Stimulated activated CD4-positive, alpha-beta T cell treated with anti-CD3 and anti-CD28 coated beads, Interleukin-1b, Interleukin-23, amount 100 ng/mL, for 4 hours (primary cell): ENCODE results near the gene SNRPA1.

ENCODE experiments used
- DNase-seq, 2 donors: peaks; one replicate each; pipeline ENCODE4 v3.0.0-alpha.2; 2020; ENCODE audit warnings: low read depth in 2 of 2

The SNRPA1 gene

DNA sequence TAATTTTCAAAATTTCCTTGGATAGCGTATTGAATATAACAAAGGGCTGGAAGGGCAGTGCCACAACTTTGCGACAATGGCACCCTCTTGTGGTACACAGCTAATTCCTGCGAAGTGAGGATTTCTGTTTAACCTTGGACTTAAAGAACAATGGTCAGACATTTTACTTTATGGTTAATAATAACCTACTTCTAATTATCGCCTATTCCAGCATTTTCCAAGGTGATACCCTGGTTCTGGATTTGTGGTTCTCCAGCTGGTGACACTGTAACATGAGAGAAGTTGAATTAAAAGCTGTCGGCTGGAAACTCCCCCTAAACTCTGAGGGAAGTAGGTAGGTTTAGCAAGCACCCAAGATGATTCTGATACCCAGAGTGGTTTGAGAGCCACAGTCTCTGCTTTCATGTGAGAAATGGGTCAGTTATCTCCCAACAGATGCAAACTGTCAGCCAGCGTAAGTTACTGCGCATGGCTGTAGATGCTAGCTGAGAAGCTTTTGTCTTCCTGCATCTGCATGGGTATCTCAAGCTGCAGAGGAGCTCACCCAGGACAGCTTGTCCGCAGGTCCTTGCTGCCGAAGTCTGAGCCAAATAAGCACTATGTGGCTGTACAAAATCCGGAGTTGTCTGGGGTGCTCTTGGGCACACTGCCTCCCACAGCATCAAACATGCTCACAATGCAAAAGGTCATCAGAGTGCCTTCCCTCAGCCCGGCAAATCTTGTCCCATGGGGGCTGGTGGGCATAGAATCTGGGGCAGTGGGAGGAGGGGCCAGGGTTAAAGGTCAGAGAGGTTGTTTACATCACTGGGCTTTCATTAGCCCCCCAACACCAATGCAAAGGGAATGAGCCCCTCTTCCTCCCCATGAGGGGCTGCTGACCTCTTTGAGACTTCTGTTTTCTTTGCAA is 36.6 kb downstream of the SNRPA1 start:
- DNase-seq: peak in 1 of 2 donors; percentile 47

DNA sequence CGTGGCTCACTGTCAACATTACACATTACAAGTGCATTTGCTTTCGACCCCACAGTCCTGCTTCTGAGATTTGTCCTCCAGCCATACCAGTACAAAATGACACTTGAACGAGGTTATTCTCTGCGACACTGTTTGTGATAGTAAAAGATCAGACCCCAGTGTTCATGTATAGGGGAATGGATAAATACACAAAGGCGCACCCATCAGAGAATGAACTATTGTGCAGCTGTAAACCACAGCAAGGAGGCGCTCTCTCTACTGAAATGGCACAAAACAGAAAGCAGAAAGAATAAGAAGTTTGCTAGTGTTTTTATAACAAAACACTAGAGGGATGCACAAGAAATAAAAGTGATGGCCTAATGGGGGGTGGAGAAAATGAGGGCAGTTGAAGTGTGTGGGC is 38.3 kb downstream of the SNRPA1 start:
- DNase-seq: no peak

DNA sequence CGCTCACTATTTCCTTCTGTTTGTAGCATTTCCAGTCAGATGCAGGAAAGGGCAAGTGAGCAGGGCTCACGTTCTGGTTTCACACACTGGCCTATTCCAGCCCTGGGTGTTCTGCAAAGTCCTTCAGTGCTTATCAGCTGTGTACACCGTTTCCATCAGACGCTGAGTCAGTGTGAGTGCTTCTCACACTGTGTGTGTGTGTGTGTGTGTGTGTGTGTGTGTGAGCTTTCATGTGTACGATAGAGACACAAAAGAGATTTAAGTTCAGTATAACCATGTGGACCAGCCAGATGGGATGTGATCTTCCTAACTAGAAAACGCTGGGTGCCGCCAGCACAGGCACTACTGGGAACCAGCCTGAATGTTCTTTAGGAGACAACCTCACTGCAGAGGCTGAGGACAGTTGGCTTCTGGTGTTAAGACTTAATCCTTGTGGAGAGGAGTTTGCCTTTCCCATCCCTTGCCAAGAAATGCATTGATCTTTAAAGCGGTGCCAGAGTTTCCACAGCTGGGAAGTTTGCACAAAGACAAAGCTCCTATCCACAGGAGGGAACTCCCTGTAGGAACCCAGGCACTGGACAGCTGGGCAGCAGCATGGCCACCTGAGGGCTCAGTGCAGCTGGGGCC is 39.3 kb downstream of the SNRPA1 start:
- no peak for DNase-seq

DNA sequence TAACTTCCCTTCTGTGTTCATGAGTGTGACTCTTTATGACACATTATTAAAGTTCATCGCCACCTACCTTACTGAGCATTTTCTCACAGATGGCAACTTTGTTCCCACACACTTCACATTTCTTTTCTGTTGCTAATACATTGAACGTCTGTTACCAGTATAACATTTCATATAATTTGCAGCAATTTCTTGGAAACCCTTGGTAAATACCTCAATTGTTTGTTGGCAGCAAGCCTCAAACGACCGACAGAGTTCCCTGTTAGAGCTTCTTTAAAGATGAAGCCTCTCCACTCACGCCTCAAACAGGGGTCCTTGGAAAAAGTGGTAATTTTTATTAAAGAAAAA is 40.0 kb downstream of the SNRPA1 start:
- no peak for DNase-seq

DNA sequence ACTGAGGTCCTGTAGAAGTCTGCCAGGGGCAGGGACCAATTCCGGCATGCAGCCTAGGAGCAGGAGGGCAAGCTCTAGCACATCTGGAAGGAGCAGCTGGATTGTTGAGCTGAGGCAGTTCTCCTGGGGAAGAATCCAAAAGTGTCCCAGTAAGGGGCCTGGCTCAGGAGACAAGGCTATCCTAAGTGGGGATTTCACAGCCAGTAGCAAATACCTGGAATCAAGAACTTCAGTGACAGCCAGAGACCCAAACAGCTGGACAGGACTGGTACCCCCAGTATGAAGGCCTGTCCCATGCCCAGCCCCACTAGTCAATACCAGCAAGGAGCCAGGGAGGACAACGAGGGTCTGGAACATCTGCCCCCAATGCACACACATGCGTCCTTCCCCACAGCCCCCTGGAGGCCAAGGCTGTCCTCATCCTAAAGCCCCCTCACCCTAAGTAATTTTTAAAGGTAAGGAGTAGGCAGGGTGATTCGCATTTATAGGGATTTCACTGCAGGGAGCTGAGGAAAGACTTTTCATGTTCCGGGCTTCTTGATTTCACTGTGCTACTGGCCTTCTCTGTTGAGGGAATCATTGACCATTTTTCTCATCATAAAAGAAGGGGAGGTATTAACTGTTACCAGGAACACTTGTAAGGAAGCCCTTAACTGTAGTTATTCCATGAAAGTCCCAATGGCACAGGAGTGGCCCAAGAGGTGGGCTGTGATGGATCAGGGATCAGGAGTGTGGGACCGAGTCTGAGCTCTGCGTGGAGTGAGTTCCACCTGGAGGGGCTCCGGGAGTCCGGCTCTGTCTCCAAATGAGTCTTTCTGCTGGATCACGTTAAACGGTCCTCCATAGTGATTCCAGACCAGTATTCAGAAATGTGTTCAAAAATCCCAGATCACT is 40.6 kb downstream of the SNRPA1 start:
- no peak for DNase-seq

DNA sequence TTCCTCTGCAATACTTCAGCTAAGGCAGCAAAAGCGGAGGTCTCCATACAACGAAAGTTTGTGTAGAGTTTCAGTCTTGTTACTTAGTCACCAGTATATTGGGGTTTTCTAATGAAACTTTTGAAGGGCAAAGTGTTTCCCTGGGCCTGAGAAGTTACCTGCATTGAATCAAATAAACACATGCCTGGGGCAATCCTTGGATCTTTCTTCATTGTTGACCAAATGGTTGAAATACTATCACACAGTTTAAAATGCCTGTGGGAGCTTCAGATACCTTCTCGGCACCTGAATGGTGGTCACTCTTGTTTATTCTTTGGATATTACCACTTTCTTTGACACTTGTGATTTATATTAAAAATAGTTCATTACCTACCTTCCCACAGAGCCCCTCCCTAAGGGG is 42.2 kb downstream of the SNRPA1 start:
- DNase-seq: no peak

DNA sequence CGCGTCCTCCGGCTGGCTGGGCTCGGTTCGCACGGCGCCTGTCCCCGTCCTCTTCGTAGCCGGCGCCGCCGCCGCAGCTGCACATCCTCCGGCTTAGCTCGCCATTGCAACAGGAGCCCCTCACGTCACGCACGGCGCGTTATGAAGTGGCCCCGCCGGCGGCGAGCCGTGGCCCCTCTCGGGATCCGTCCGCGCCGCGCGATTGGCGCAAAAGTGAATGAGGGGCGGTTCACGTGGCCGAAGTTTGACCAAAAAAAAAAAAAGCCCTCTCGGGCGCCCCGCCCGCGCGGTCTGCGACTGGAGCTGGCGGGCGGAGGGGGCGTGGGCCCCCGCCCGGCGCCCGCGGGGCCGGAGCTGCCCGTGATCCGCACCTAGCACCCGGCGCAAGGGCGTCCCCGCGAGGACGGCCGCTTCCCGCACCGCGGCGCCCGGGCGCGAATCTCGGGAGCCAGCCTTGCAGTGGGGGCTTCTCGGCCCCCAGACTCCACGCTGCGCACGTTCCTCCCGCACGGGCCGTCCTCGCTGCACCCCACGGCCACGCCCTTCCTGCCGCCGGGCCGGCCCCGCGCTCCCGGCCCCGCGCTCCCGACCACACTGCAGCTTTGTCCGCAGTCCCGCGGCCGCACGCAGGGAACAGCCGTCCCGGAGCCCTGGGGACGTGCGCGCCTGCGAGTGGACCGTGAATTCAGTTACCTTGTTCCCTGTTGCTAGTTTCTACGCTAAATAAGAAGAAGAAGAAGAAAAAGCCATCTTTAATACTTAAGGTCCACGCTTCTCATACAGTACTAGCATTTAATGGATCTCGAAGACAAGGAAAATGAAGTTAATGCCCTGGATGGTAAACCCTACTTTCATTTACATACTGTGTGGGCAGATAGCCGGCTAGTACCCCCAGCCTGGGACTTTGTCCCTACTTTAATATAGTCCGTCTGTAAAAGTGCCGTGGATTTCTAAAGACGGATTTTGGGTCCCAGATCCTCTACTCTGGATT is 42.9 kb downstream of the SNRPA1 start, which contains the start of gene CHSY1:
CHSY1 (minus strand) TSS at position 219 of the 991 bp plus-strand sequence. CDS start 592 bp downstream, outside the sequence.
- DNase-seq: peak; percentile 70 to 76

DNA sequence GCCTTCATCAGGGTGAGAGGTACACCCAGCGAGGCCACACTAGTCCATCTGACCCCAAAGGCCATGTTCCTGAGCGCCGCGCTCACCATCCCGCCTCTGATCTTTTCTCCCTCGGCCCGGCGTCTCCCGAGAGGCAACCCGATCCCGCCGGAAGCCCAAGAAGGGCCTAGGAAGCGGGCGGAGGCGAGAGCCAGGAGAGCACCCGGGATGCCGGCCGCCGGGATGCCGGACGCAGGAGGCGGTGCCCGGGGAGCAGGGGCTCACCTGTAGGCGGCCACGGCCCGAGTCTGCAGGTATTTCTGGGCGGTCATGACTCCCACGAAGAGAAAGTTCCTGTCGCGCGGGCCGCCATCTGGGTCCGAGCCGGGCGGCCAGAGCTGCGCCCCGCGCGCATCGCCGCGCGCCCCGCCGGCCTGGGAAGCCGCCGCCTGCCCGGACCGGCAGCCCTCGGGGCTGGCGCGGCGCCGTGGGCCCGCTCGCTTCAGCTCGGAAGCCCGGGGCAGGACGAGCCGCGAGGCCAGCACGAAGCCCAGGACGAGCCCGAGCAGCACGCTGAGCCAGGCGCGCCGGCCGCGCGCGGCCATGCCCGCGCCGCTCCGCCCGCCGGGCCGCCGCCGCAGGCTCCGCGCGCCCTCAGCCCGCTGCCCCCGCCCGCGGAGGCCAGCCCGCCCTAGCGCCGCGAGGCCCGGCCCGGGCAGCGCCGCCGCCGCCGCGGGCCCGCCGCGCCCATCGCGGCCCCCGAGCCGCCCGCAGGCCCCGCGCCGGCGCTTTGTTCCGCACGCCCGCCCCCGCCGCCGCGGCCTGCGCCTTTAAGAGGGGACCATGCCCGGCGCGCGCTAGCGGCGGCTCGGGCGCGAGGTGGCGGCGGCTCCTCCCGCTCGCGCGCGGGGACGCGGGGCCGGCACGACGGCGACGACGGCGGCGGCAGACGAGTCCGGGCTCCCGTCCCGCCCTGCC is 43.9 kb downstream of the SNRPA1 start:
- peak in 1 of 2 donors; percentile 56 for DNase-seq

DNA sequence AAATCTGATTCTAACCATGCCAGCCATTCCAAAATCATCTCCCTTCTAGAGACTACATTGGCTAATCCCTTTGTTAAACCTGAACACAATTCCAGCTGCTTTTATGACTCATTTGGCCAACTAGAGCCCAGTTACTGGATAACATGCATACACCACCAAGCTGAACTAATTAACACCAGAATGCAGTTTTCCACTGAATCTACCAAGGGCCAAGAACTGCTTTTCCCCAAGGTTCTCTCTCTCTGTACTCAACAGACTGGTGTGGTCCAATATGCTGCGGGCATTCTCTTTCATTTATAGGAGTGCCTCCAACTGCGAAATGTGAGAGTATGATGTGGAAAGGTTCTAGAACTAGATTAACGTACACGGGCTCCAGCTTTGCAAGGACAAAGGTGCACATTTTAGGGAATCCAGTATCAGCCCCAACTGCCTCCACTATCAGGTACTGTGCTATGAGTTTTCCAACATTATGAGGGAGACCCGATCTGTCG is 44.7 kb downstream of the SNRPA1 start:
- DNase-seq: no peak

DNA sequence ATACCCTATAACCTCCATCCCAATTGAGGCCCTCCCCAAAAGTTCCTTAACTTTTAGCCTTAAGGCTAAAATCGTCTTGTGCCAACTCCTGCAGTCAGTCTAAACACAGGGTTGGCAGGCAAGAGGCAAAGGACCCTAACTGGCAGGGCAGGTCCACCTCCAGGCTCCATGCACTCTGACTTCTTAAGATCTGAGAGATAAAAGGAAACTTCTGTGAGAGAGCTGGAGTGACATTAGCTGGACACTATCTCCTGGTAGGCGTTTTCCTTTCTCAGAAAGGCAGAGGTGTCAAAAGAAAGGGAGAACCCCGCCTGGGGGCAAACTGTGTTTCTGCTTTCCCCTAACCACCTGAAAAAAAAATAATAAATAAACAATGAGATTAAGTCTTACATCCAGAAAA is 46.8 kb downstream of the SNRPA1 start:
- DNase-seq: no peak

DNA sequence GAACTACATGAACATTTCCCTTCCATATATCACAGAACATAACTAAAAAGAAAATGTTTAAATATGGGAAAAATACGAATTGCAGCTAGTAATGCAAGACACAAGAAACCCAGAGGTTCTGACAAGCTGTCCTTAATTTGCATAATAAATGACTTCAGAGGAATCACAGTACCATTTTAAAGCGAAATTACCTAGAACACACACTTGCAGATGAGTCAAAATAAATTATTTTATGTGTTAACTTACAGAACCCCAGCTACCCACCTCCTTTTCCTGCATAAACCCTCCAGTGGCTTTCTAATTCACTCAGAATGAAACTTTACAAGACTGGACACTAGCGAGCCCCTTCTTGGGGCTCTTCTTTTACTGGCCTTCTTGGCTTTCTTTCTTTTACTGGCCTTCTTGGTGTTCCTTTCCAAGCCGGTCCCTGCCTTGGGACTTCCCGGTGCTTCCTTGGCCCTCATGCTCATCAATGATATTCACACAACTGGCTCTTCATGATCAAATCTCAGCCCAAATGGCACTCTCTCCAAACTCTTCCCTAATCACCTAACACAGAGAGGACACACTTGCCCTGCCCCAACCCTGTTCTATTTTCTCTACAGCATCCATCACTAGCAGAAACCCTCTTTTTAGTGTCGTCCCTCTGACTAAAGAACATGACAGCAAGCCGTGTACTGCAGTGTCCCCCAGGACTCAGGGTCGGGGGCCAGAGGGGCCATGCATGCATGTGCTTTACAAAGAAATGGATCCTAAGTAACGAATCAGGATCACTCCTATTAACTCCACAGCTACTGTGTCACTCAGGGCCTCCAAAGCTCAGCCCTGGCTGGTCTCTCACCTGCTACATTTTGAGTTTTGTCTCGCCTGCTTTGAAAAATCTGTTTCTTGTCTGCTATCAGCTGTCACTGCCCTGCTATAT is 48.0 kb downstream of the SNRPA1 start:
- DNase-seq: no peak

DNA sequence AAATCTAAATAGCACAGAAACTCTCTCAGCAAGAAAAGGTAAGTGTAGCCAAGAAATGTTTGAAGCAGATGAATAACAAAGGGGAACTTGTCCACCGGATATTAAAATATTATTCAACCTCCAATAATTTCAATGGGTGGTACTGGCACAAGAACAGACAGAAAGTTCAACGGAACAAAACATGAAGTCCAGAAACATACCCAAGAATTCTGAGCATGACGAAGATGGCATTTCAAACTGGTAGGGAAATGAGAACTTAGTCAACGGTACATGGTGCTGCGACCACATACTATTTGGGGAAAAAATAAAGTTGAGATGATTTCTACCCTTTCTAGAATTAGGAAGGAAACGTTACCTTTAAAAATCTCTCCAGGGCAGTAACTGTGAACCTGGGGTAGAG is 48.7 kb downstream of the SNRPA1 start:
- no peak for DNase-seq

DNA sequence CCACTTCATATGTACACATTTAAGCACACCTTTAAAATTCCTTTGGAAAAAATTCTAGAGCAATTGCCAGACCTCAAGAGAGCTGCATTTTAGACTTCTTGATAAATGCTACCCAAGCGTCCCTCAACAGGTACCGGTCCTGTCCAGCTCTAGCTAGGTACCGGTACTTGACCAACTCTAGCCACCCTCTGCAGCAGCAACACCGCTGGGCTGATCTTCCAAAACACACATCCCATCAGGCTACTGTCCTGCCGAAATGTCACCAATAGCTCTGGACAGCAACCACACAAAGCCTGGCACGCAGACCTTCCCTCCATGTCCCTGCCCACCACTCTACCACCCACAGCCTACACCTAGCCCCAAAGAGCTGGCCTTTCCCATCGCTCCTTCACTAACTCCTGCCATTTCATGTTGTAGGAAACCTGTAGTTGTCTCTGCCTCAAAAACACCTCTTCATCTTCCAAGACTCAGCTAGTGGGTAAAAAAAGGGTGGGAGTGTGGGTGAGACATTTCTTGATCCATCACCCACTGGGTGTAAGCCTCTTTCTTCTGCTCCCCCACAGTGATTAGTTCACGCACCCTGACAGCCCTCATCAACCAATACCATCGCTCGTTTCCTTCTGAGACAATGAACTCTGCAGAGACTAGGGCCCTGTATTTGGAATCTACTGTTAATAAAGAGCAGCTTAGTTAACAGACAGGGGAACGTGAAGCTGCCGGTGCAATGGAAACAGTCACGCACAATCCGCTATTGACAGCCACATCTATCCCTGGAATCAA is 50.0 kb downstream of the SNRPA1 start:
- no peak for DNase-seq

DNA sequence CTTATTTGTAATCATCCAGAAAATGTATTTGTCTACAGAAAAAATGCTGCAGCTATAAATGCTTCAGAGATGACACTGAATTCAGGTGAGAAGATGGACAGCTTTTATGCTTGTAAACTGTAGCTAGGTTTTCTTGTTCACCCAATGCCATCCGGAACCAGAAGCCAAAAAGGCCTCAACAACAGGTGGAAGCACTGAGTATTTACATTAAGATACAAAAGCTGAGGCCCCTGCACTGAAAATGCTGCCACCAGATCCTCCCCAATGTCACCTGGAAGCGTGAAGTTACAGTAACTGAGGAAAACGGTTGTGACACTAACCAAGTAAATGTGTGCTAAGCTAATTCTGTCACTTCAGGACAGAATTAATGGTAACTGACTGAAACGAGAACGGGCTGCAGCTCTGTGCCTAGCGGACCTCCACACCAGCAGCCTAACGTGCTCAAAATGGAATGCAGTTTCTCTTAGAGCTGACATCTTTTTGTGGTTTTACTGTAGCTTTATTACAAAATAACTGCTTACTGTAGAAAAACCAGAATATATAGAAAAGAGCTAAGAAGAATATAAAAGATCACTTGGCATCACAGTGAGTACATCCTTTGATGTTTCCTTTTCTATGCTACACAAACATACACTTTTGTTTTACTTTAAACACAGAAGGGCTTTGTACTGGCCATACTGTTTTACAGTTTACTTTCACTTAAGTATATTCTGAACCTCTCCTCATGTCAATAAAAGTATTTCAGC is 50.8 kb downstream of the SNRPA1 start:
- no peak for DNase-seq

DNA sequence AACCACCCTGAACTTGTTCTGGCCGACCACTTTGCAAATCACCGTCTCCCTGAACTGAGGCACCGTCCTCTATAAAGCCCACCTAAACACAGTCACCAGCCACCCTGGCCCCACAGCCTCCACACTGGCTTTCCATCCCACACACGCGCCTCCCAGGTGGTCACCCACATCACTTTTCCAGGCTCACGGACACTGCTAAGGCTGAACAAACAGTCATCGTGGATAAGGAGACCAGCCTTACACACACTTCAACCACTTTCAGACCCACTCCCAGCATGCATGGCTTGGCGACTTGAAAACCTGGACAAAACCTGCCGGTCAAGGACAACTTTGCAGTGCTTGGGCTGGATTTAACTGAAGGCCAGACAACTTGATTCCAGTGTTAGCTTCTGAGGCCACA is 51.6 kb downstream of the SNRPA1 start:
- no peak for DNase-seq

DNA sequence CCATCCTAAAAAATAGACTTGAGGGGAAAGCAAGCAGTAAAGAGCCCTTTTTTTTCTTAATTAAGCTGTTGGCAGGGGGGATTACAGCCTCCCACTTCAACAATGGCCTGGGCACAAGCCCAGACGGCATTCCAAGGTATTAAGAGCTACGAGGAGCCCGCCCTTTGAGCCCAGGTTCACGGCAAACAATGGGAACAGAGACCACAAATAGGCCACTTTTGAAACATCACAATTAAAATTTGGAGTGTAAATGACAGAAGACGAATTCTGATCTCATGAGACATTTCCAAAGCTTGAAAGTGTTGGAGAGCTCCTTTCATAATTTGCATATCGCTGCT is 52.1 kb downstream of the SNRPA1 start:
- DNase-seq: no peak
